Skeletal muscle satellite cell (primary cell): ENCODE results near the gene WDR77.

ENCODE experiments used
- H3K27me3 ChIP-seq: 2 replicates; pipeline ENCODE4 v1.7.0; 2013; ENCODE audit warnings: low read length; ENCODE audit not compliant: control insufficient read depth, insufficient read depth
- H3K36me3 ChIP-seq: 2 replicates; pipeline ENCODE4 v1.7.0; 2013; ENCODE audit warnings: mild to moderate bottlenecking, control low read depth, low read length; ENCODE audit not compliant: insufficient read depth
- H3K4me1 ChIP-seq: 2 replicates; pipeline ENCODE4 v1.7.0; 2013; ENCODE audit warnings: low read length; ENCODE audit not compliant: control insufficient read depth, insufficient read depth
- H3K4me2 ChIP-seq: 2 replicates; pipeline ENCODE4 v1.7.0; 2013; ENCODE audit warnings: mild to moderate bottlenecking, low read length
- H3K4me3 ChIP-seq: 2 replicates; pipeline ENCODE4 v1.7.0; 2013; ENCODE audit warnings: low read length
- H3K9ac ChIP-seq: 2 replicates; pipeline ENCODE4 v1.7.0; 2013; ENCODE audit warnings: mild to moderate bottlenecking, low read depth, low read length, moderate library complexity
- H3K9me3 ChIP-seq: replicated peaks from 2 replicates; pipeline ENCODE4 v1.7.0; 2013; ENCODE audit warnings: mild to moderate bottlenecking, control low read depth, low read length

The WDR77 gene

GRCh38 chr1:111422546-111423391 lies 26.3 kb downstream of the WDR77 start:
- no peaks in the 10 kb centered on the region for H3K36me3 ChIP-seq
- H3K4me1 ChIP-seq = no peaks in the 10 kb centered on the region
- peaks cover 23% of the 10 kb centered on the region for H3K27me3 ChIP-seq
- no peak overlapping the region for H3K4me3 ChIP-seq
- no peak overlapping the region for H3K9ac ChIP-seq
- no peaks in the 10 kb centered on the region for H3K9me3 ChIP-seq
- H3K4me2 ChIP-seq = no peak overlapping the region

- Histone ChIP-seq H3K36me3 (no peaks in the 10 kb centered on the region), H3K4me1 (no peaks in the 10 kb centered on the region), H3K9me3 (no peaks in the 10 kb centered on the region), H3K27me3 (peaks cover 4% of the 10 kb centered on the region), H3K4me2 (no peak overlapping the region), H3K9ac (no peak overlapping the region), H3K4me3 (no peak overlapping the region)
These were observed 28.7 kb downstream of the WDR77 start for GRCh38 chr1:111420377-111420776.

- H3K9ac ChIP-seq = no peak overlapping the region
- H3K27me3 ChIP-seq = peaks cover 3% of the 10 kb centered on the region
- H3K4me1 ChIP-seq = no peaks in the 10 kb centered on the region
- no peaks in the 10 kb centered on the region for H3K9me3 ChIP-seq
- no peak overlapping the region for H3K4me3 ChIP-seq
- no peak overlapping the region for H3K4me2 ChIP-seq
- H3K36me3 ChIP-seq = no peaks in the 10 kb centered on the region
These were observed 30.0 kb downstream of the WDR77 start for GRCh38 chr1:111419037-111419436.

- H3K4me1 ChIP-seq = no peaks in the 10 kb centered on the region
- H3K36me3 ChIP-seq = no peaks in the 10 kb centered on the region
- H3K27me3 ChIP-seq = peaks cover 3% of the 10 kb centered on the region
- no peak overlapping the region for H3K9ac ChIP-seq
- H3K4me3 ChIP-seq = no peak overlapping the region
- H3K9me3 ChIP-seq = no peaks in the 10 kb centered on the region
- H3K4me2 ChIP-seq = no peak overlapping the region
These were observed 31.3 kb downstream of the WDR77 start for GRCh38 chr1:111417755-111418154.

GRCh38 chr1:111415461-111415860 lies 33.6 kb downstream of the WDR77 start:
- Histone ChIP-seq H3K4me1 (no peaks in the 10 kb centered on the region), H3K4me3 (no peak overlapping the region), H3K4me2 (no peak overlapping the region)

GRCh38 chr1:111414756-111415155 lies 34.3 kb downstream of the WDR77 start:
- Histone ChIP-seq H3K4me3 (no peak overlapping the region), H3K4me1 (no peaks in the 10 kb centered on the region), H3K9me3 (no peaks in the 10 kb centered on the region), H3K27me3 (peaks cover 3% of the 10 kb centered on the region), H3K36me3 (no peaks in the 10 kb centered on the region), H3K4me2 (no peak overlapping the region), H3K9ac (no peak overlapping the region)

More at GRCh38 chr1:111415461-111415860, 33.6 kb downstream of the WDR77 start:
- H3K27me3 ChIP-seq = peaks cover 3% of the 10 kb centered on the region
- no peaks in the 10 kb centered on the region for H3K9me3 ChIP-seq
- no peak overlapping the region for H3K9ac ChIP-seq
- no peaks in the 10 kb centered on the region for H3K36me3 ChIP-seq

- H3K9ac ChIP-seq = no peak overlapping the region
- H3K9me3 ChIP-seq = no peaks in the 10 kb centered on the region
- no peaks in the 10 kb centered on the region for H3K4me1 ChIP-seq
- H3K27me3 ChIP-seq = no peaks in the 10 kb centered on the region
- H3K36me3 ChIP-seq = no peaks in the 10 kb centered on the region
- no peak overlapping the region for H3K4me3 ChIP-seq
- H3K4me2 ChIP-seq = no peak overlapping the region
These were observed 36.2 kb downstream of the WDR77 start for GRCh38 chr1:111412839-111413238.

- Histone ChIP-seq H3K36me3 (no peaks in the 10 kb centered on the region), H3K27me3 (peaks cover 45% of the 10 kb centered on the region), H3K9me3 (no peaks in the 10 kb centered on the region), H3K4me2 (no peak overlapping the region), H3K4me1 (no peaks in the 10 kb centered on the region), H3K4me3 (no peak overlapping the region), H3K9ac (no peak overlapping the region)
These were observed 41.8 kb downstream of the WDR77 start for GRCh38 chr1:111407301-111407700.

- Histone ChIP-seq H3K9me3 (no peaks in the 10 kb centered on the region), H3K27me3 (peaks cover 54% of the 10 kb centered on the region), H3K4me3 (no peak overlapping the region), H3K4me2 (no peak overlapping the region), H3K4me1 (no peaks in the 10 kb centered on the region), H3K9ac (no peak overlapping the region), H3K36me3 (no peaks in the 10 kb centered on the region)
These were observed 42.7 kb downstream of the WDR77 start for GRCh38 chr1:111406321-111406768.

GRCh38 chr1:111404588-111404987 lies 44.5 kb downstream of the WDR77 start:
- Histone ChIP-seq H3K4me1 (no peaks in the 10 kb centered on the region), H3K9ac (no peak overlapping the region), H3K27me3 (peaks cover 67% of the 10 kb centered on the region), H3K9me3 (no peaks in the 10 kb centered on the region), H3K4me3 (no peak overlapping the region), H3K4me2 (no peak overlapping the region), H3K36me3 (no peaks in the 10 kb centered on the region)

GRCh38 chr1:111402083-111402482 lies 47.0 kb downstream of the WDR77 start:
- no peak overlapping the region for H3K4me3 ChIP-seq
- H3K9me3 ChIP-seq = no peaks in the 10 kb centered on the region
- no peak overlapping the region for H3K9ac ChIP-seq
- no peak overlapping the region for H3K4me2 ChIP-seq
- no peaks in the 10 kb centered on the region for H3K4me1 ChIP-seq
- H3K36me3 ChIP-seq = no peaks in the 10 kb centered on the region
- peaks cover 60% of the 10 kb centered on the region for H3K27me3 ChIP-seq
